NCI-H526 (cell line): ENCODE data around the gene USP7.
"Not testable (repeated sequence)": the region's sequence is repeated elsewhere in the genome, so short reads cannot be mapped to it uniquely, and the experiment has no call there.

Experiments
- DNase-seq, 2 experiments: peaks; one replicate each; lab custom pipeline; 2025; lab: John Stamatoyannopoulos, UW

USP7 gene

GRCh38 chr16:8963821-8964441 lies at the start of gene USP7:
Gene USP7, minus strand, starts transcription at chr16:8963906. Its CDS starts 621 bp downstream, at chr16:8963285.
- peak; percentile 42 to 94 for DNase-seq

- no peak for DNase-seq
Measured at GRCh38 chr16:9013508-9013864, 49.8 kb upstream of the USP7 start.

GRCh38 chr16:9012848-9013507 lies 49.3 kb upstream of the USP7 start:
- DNase-seq: peak; percentile 49 to 79

GRCh38 chr16:9012330-9012729 lies 48.6 kb upstream of the USP7 start:
- no peak for DNase-seq

GRCh38 chr16:9008601-9009260 lies 45.0 kb upstream of the USP7 start:
- peak; percentile 43 to 85 for DNase-seq

GRCh38 chr16:9007177-9007794 lies 43.6 kb upstream of the USP7 start:
- no peak for DNase-seq

GRCh38 chr16:9004183-9004582 lies 40.5 kb upstream of the USP7 start:
- DNase-seq: no peak

GRCh38 chr16:9003763-9004162 lies 40.1 kb upstream of the USP7 start:
- DNase-seq: no peak

GRCh38 chr16:9003322-9003721 lies 39.6 kb upstream of the USP7 start:
- DNase-seq: peak in 1 of 2 experiments; percentile 6

GRCh38 chr16:9002042-9002441 lies 38.3 kb upstream of the USP7 start:
- no peak for DNase-seq

GRCh38 chr16:9000664-9001063 lies 37.0 kb upstream of the USP7 start:
- DNase-seq: no peak

- no peak for DNase-seq
Measured at GRCh38 chr16:8999800-9000199, 36.1 kb upstream of the USP7 start.

- DNase-seq: no peak
Measured at GRCh38 chr16:8998108-8998507, 34.4 kb upstream of the USP7 start.

- no peak for DNase-seq
Measured at GRCh38 chr16:8996891-8997290, 33.2 kb upstream of the USP7 start.

GRCh38 chr16:8990445-8990844 lies 26.7 kb upstream of the USP7 start:
- no peak for DNase-seq

GRCh38 chr16:8989099-8989878 lies 25.6 kb upstream of the USP7 start:
- DNase-seq: no peak

- no peak for DNase-seq
Measured at GRCh38 chr16:8986818-8987191, 23.1 kb upstream of the USP7 start.

- DNase-seq: no peak
Measured at GRCh38 chr16:8986111-8986510, 22.4 kb upstream of the USP7 start.

- DNase-seq: no peak
Measured at GRCh38 chr16:8982816-8983215, 19.1 kb upstream of the USP7 start.

GRCh38 chr16:8981901-8982300 lies 18.2 kb upstream of the USP7 start:
- not testable (repeated sequence) for DNase-seq

GRCh38 chr16:8976189-8976588 lies 12.5 kb upstream of the USP7 start:
- DNase-seq: not testable (repeated sequence)

- no peak for DNase-seq
Measured at GRCh38 chr16:8975039-8975438, 11.3 kb upstream of the USP7 start.
